K562 (cell line): ENCODE data around the gene CLCN1. TPM values are rescaled to one million over a fixed set of nuclear protein-coding genes. Genes with fewer than 3 reads are reported as not detected.

Experiments used
- CXXC5 ChIP-seq: fragments of 250-450 bp; sonication (Bioruptor Pico); IDR thresholded peaks from 2 replicates; pipeline ENCODE4 v1.8.0; 2022; ENCODE audit warnings: inconsistent platforms, mild to moderate bottlenecking, moderate library complexity
- FOXJ2 ChIP-seq: fragments of 200-800 bp; sonication (Bioruptor generic); IDR thresholded peaks from 2 replicates; pipeline ENCODE4 v1.6.1; 2016; ENCODE audit warnings: missing genetic modification characterization, missing compliant biosample characterization
- HMGN3 ChIP-seq: IDR thresholded peaks from 2 replicates; pipeline ENCODE4 v1.6.1; 2011; ENCODE audit warnings: borderline replicate concordance, low read depth, mild to moderate bottlenecking, mixed read lengths, low read length; ENCODE audit not compliant: insufficient read length; ENCODE audit errors: extremely low read depth
- OTX1 ChIP-seq: fragments of 450-650 bp; formaldehyde crosslinking; IDR thresholded peaks from 2 replicates; pipeline ENCODE4 v1.4.0; 2022; ENCODE audit warnings: mild to moderate bottlenecking
- ZNF140 ChIP-seq: fragments of 250-450 bp; sonication (Bioruptor Pico); IDR thresholded peaks from 2 replicates; pipeline ENCODE4 v1.8.0; 2021; ENCODE audit warnings: moderate library complexity, mild to moderate bottlenecking, inconsistent platforms
- polyA plus RNA-seq, 8 experiments: library from polyadenylated mRNA; depleted of rRNA in 4 of 8; stranded (reverse) in 5 of 8; unstranded in 3 of 8; fragments of >200 nt; fragmentation: Nextera tagmentation in 2 of 8; fragmentation: Illumina TruSeq in 1 of 8; extraction: Ambion mirVana in 2 of 8; extraction: Trizol in 1 of 8; gene quantifications; 2 replicates each; pipeline versions ENCODE4 v1.2.1 to v1.2.3, GENCODE V29; 2011 to 2014; ENCODE audit warnings: inconsistent platforms in 1 of 8, missing spikeins in 1 of 8
- total RNA-seq, 7 experiments: library from RNA; depleted of rRNA in 6 of 7; stranded (reverse); fragments of >200 nt in 6 of 7; fragmentation: Illumina TruSeq in 2 of 7; extraction: Trizol in 2 of 7; gene quantifications; 2 replicates each; pipeline versions ENCODE4 v1.2.1 to v1.2.3, GENCODE V29; 2011 to 2021; ENCODE audit warnings: low replicate concordance in 1 of 7
- TF ChIP-seq, protein P1 (sequence below): fragments of 200-600 bp; sonication (generic); IDR thresholded peaks from one replicate; pipeline ENCODE4 v1.6.1; 2012; ENCODE audit warnings: mild to moderate bottlenecking, low read depth, low read length, inconsistent platforms
- TF ChIP-seq, protein P2 (sequence below): sonication (generic); formaldehyde crosslinking; IDR thresholded peaks from 2 replicates; pipeline ENCODE4 v1.8.1; 2023; ENCODE audit warnings: mild to moderate bottlenecking, missing genetic modification reagents

The CLCN1 gene
- total and polyA plus RNA-seq, 9 of the 15 experiments (the other 6 are each of a cell fraction or from before 2014, with no cell fraction given) = 0.01 to 0.11 (median 0.04) TPM; not detected in 4

DNA sequence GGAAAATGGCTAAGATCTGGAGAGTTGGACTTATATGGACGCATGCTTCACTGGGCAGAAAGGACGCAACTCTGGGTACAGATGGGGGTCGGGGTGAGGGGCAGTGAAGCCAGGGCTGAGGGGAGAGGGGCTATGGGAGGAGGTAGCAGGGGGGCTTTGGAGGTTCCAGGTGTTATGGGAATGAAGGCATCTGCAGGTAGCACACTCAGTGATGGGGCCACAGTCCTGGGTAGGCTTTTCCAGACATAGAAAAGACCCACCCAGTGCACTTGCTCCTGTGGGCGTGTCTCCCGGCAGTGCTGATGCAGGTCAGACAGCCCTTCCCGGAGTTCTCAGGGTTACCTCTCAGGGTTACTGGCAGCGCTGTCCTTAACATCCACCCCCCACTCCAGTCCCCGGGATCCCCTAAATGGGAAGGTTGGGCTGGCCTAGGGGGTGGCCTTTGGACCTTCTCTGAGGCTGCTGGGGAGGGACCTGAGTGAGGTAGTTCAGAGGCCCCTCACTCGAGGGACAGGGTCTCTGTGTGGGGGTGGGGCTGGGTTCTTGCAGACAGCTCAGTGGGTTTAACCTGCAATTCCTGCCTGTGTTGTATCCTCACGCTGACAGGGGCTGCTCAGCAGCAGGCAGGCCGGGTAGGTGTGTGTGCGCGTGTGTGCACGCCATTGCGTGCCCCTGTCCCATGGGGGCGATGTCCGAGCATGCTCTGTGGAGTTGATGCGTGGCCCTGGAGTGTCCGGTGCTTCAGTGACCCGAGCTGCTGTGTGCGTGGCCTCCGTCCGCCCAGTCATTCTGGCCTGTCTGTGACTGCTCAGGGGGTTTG is 71.5 kb downstream of the CLCN1 start (continued):
- TF ChIP-seq, protein P1, sequence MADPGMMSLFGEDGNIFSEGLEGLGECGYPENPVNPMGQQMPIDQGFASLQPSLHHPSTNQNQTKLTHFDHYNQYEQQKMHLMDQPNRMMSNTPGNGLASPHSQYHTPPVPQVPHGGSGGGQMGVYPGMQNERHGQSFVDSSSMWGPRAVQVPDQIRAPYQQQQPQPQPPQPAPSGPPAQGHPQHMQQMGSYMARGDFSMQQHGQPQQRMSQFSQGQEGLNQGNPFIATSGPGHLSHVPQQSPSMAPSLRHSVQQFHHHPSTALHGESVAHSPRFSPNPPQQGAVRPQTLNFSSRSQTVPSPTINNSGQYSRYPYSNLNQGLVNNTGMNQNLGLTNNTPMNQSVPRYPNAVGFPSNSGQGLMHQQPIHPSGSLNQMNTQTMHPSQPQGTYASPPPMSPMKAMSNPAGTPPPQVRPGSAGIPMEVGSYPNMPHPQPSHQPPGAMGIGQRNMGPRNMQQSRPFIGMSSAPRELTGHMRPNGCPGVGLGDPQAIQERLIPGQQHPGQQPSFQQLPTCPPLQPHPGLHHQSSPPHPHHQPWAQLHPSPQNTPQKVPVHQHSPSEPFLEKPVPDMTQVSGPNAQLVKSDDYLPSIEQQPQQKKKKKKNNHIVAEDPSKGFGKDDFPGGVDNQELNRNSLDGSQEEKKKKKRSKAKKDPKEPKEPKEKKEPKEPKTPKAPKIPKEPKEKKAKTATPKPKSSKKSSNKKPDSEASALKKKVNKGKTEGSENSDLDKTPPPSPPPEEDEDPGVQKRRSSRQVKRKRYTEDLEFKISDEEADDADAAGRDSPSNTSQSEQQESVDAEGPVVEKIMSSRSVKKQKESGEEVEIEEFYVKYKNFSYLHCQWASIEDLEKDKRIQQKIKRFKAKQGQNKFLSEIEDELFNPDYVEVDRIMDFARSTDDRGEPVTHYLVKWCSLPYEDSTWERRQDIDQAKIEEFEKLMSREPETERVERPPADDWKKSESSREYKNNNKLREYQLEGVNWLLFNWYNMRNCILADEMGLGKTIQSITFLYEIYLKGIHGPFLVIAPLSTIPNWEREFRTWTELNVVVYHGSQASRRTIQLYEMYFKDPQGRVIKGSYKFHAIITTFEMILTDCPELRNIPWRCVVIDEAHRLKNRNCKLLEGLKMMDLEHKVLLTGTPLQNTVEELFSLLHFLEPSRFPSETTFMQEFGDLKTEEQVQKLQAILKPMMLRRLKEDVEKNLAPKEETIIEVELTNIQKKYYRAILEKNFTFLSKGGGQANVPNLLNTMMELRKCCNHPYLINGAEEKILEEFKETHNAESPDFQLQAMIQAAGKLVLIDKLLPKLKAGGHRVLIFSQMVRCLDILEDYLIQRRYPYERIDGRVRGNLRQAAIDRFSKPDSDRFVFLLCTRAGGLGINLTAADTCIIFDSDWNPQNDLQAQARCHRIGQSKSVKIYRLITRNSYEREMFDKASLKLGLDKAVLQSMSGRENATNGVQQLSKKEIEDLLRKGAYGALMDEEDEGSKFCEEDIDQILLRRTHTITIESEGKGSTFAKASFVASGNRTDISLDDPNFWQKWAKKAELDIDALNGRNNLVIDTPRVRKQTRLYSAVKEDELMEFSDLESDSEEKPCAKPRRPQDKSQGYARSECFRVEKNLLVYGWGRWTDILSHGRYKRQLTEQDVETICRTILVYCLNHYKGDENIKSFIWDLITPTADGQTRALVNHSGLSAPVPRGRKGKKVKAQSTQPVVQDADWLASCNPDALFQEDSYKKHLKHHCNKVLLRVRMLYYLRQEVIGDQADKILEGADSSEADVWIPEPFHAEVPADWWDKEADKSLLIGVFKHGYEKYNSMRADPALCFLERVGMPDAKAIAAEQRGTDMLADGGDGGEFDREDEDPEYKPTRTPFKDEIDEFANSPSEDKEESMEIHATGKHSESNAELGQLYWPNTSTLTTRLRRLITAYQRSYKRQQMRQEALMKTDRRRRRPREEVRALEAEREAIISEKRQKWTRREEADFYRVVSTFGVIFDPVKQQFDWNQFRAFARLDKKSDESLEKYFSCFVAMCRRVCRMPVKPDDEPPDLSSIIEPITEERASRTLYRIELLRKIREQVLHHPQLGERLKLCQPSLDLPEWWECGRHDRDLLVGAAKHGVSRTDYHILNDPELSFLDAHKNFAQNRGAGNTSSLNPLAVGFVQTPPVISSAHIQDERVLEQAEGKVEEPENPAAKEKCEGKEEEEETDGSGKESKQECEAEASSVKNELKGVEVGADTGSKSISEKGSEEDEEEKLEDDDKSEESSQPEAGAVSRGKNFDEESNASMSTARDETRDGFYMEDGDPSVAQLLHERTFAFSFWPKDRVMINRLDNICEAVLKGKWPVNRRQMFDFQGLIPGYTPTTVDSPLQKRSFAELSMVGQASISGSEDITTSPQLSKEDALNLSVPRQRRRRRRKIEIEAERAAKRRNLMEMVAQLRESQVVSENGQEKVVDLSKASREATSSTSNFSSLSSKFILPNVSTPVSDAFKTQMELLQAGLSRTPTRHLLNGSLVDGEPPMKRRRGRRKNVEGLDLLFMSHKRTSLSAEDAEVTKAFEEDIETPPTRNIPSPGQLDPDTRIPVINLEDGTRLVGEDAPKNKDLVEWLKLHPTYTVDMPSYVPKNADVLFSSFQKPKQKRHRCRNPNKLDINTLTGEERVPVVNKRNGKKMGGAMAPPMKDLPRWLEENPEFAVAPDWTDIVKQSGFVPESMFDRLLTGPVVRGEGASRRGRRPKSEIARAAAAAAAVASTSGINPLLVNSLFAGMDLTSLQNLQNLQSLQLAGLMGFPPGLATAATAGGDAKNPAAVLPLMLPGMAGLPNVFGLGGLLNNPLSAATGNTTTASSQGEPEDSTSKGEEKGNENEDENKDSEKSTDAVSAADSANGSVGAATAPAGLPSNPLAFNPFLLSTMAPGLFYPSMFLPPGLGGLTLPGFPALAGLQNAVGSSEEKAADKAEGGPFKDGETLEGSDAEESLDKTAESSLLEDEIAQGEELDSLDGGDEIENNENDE = peak; percentile 24
- TF ChIP-seq ZNF140 (no peak), OTX1 (no peak), CXXC5 (CRISPR knock-in tag) (no peak), HMGN3 (peak; percentile 16), FOXJ2 (tag) (no peak)
- TF ChIP-seq, protein P2, sequence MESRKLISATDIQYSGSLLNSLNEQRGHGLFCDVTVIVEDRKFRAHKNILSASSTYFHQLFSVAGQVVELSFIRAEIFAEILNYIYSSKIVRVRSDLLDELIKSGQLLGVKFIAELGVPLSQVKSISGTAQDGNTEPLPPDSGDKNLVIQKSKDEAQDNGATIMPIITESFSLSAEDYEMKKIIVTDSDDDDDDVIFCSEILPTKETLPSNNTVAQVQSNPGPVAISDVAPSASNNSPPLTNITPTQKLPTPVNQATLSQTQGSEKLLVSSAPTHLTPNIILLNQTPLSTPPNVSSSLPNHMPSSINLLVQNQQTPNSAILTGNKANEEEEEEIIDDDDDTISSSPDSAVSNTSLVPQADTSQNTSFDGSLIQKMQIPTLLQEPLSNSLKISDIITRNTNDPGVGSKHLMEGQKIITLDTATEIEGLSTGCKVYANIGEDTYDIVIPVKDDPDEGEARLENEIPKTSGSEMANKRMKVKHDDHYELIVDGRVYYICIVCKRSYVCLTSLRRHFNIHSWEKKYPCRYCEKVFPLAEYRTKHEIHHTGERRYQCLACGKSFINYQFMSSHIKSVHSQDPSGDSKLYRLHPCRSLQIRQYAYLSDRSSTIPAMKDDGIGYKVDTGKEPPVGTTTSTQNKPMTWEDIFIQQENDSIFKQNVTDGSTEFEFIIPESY (CRISPR knock-in tag) = peak; percentile 37; the same call in 1 of the 2 replicates
- TF ChIP-seq, all 486 proteins: peak for 19
